NCI-H345 (cell line): ENCODE measurements around the gene ARL6IP4.

Source experiments
- DNase-seq: peaks from one replicate; lab custom pipeline; 2025; lab: John Stamatoyannopoulos, UW

Gene ARL6IP4

GRCh38 chr12:122990961-122991622, 10.6 kb downstream of the ARL6IP4 start:
- no peak for DNase-seq

GRCh38 chr12:122991623-122992275, 11.3 kb downstream of the ARL6IP4 start:
- no peak for DNase-seq

GRCh38 chr12:122992386-122992785, 11.9 kb downstream of the ARL6IP4 start:
- no peak for DNase-seq

- no peak for DNase-seq
Observed at GRCh38 chr12:122994140-122994675, 13.7 kb downstream of the ARL6IP4 start.

GRCh38 chr12:122994781-122995502, 14.5 kb downstream of the ARL6IP4 start:
- DNase-seq = no peak

GRCh38 chr12:122995503-122996187, 15.2 kb downstream of the ARL6IP4 start:
- no peak for DNase-seq

GRCh38 chr12:122996188-122996601, 15.7 kb downstream of the ARL6IP4 start:
- DNase-seq = no peak

- DNase-seq = no peak
Observed at GRCh38 chr12:122996621-122997342, 16.3 kb downstream of the ARL6IP4 start.

- DNase-seq = no peak
Observed at GRCh38 chr12:122997343-122998250, 17.1 kb downstream of the ARL6IP4 start.

- no peak for DNase-seq
Observed at GRCh38 chr12:122998316-122998715, 17.8 kb downstream of the ARL6IP4 start.

GRCh38 chr12:122999196-122999946, 18.9 kb downstream of the ARL6IP4 start:
- DNase-seq = no peak

- no peak for DNase-seq
Observed at GRCh38 chr12:122999986-123000420, 19.5 kb downstream of the ARL6IP4 start.

GRCh38 chr12:123000578-123000977, 20.1 kb downstream of the ARL6IP4 start:
- no peak for DNase-seq

- DNase-seq = no peak
Observed at GRCh38 chr12:123001464-123001863, 21.0 kb downstream of the ARL6IP4 start.

GRCh38 chr12:123003257-123003656, 22.8 kb downstream of the ARL6IP4 start:
- DNase-seq = no peak

GRCh38 chr12:123004287-123004686, 23.8 kb downstream of the ARL6IP4 start:
- DNase-seq = no peak

- DNase-seq = no peak
Observed at GRCh38 chr12:123005081-123005626, 24.7 kb downstream of the ARL6IP4 start.

GRCh38 chr12:123006977-123007376, 26.5 kb downstream of the ARL6IP4 start:
- DNase-seq = no peak

- no peak for DNase-seq
Observed at GRCh38 chr12:123010110-123010509, 29.6 kb downstream of the ARL6IP4 start.
